ENCODE measurements around the gene TRPM3. TPM values are rescaled to one million over a fixed set of nuclear protein-coding genes. Genes with fewer than 3 reads are reported as not detected.

TRPM3 gene
- total and polyA plus RNA-seq, 9 of the 15 experiments (the other 6 are each of a cell fraction or from before 2014, with no cell fraction given), result 0.04 TPM; not detected in 8

DNA sequence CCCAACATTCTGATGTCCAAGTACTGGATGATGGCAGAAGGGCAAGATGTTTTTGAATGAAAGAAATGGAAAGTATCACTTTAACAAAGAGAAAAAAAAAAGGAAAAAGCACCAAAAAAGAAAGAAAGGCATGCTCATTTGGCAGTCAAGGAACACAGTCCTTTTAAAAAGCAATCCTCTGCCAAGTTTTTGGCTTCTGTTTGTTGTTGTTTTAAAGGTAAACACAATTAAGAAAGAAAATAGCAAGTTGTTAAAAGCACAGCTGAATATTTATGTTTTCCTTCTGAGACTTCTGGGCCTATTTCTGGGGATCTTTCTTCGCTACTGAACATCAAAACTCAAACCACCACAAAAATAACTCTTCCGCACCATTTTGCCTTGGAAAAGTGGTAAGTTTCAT lies 162.1 kb downstream of the TRPM3 start:
- no peaks in the 10 kb centered on the region for H3K27me3 ChIP-seq (ENCODE audit: control insufficient read depth in 2 of 2, insufficient read depth in 2 of 2, low read length in 2 of 2)
- no peaks in the 10 kb centered on the region for H3K36me3 ChIP-seq (ENCODE audit: control insufficient read depth, insufficient read depth, low read length)
- H3K4me2 ChIP-seq (ENCODE audit: insufficient read depth, low read length), result no peak overlapping the region
- 0% methylated on average over 2 of the region's 2 CpGs for WGBS (ENCODE audit: insufficient coverage, low coverage, missing lambda C conversion rate)
- FAIRE-seq, result no peak
- H3K9me3 ChIP-seq (replicated peaks; ENCODE audit: control insufficient read depth, insufficient read depth, low read depth, low read length), result no peaks in the 10 kb centered on the region
- no peak for DNase-seq (ENCODE audit: extremely low read depth in 1 of 4, low spot score in 3 of 4)
- ChIA-PET CTCF (ENCODE audit: low intra/inter-chr PET ratio) (no interaction called here), POLR2A (no interaction called here)
- in situ Hi-C loops (cut with MboI), result no loop called here
- H3K27ac ChIP-seq (ENCODE audit: extremely low read depth, low read depth, low read length), result no peak overlapping the region
- no peak overlapping the region for H3K4me3 ChIP-seq
- no peaks in the 10 kb centered on the region for H3K4me1 ChIP-seq (replicated peaks in 1 of 2; ENCODE audit: control insufficient read depth in 2 of 2, insufficient read depth in 2 of 2, low read length in 2 of 2)
- no TSS peak for BruUV-seq (replicated peaks)
- H3K79me2 ChIP-seq (ENCODE audit: control insufficient read depth, insufficient read depth, low read length), result no peaks in the 10 kb centered on the region
- no peak overlapping the region for H3K9ac ChIP-seq (ENCODE audit: insufficient read depth in 1 of 2, low read depth in 2 of 2, low read length in 2 of 2)
- H2AFZ ChIP-seq (ENCODE audit: low read depth, low read length), result no peak overlapping the region
- H3K9me1 ChIP-seq (ENCODE audit: control insufficient read depth, insufficient read depth, low read length), result no peaks in the 10 kb centered on the region
- intact Hi-C loops (cut with micrococcal nuclease), result no loop called here
- H4K20me1 ChIP-seq (replicated peaks; ENCODE audit: control insufficient read depth, insufficient read depth, low read length), result no peaks in the 10 kb centered on the region
- no peak for ATAC-seq
- no peak for TF ChIP-seq EP300 (IDR thresholded peaks at IDR 0.05; ENCODE audit: low read length)
- TF ChIP-seq SAFB2 (IDR thresholded peaks at IDR 0.05; ENCODE audit: borderline replicate concordance, low read depth, low read length, severe bottlenecking), result no peak
- TF ChIP-seq, protein P1, sequence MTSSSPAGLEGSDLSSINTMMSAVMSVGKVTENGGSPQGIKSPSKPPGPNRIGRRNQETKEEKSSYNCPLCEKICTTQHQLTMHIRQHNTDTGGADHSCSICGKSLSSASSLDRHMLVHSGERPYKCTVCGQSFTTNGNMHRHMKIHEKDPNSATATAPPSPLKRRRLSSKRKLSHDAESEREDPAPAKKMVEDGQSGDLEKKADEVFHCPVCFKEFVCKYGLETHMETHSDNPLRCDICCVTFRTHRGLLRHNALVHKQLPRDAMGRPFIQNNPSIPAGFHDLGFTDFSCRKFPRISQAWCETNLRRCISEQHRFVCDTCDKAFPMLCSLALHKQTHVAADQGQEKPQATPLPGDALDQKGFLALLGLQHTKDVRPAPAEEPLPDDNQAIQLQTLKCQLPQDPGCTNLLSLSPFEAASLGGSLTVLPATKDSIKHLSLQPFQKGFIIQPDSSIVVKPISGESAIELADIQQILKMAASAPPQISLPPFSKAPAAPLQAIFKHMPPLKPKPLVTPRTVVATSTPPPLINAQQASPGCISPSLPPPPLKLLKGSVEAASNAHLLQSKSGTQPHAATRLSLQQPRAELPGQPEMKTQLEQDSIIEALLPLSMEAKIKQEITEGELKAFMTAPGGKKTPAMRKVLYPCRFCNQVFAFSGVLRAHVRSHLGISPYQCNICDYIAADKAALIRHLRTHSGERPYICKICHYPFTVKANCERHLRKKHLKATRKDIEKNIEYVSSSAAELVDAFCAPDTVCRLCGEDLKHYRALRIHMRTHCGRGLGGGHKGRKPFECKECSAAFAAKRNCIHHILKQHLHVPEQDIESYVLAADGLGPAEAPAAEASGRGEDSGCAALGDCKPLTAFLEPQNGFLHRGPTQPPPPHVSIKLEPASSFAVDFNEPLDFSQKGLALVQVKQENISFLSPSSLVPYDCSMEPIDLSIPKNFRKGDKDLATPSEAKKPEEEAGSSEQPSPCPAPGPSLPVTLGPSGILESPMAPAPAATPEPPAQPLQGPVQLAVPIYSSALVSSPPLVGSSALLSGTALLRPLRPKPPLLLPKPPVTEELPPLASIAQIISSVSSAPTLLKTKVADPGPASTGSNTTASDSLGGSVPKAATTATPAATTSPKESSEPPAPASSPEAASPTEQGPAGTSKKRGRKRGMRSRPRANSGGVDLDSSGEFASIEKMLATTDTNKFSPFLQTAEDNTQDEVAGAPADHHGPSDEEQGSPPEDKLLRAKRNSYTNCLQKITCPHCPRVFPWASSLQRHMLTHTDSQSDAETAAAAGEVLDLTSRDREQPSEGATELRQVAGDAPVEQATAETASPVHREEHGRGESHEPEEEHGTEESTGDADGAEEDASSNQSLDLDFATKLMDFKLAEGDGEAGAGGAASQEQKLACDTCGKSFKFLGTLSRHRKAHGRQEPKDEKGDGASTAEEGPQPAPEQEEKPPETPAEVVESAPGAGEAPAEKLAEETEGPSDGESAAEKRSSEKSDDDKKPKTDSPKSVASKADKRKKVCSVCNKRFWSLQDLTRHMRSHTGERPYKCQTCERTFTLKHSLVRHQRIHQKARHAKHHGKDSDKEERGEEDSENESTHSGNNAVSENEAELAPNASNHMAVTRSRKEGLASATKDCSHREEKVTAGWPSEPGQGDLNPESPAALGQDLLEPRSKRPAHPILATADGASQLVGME (CRISPR knock-in tag; IDR thresholded peaks at IDR 0.05), result no peak
- no peak for TF ChIP-seq ZBTB49 (CRISPR knock-in tag; IDR thresholded peaks at IDR 0.05; ENCODE audit: borderline replicate concordance)
- TF ChIP-seq PBX2 (CRISPR knock-in tag; IDR thresholded peaks at IDR 0.05; ENCODE audit: low read depth), result no peak
- TF ChIP-seq PBX2 (tag; conservative IDR thresholded peaks at IDR 0.05; ENCODE audit: low read depth), result no peak
- TF ChIP-seq, protein P2, sequence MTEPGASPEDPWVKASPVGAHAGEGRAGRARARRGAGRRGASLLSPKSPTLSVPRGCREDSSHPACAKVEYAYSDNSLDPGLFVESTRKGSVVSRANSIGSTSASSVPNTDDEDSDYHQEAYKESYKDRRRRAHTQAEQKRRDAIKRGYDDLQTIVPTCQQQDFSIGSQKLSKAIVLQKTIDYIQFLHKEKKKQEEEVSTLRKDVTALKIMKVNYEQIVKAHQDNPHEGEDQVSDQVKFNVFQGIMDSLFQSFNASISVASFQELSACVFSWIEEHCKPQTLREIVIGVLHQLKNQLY (CRISPR knock-in tag; conservative IDR thresholded peaks at IDR 0.05), result no peak
- no peak for TF ChIP-seq TAF1 (IDR thresholded peaks at IDR 0.05; ENCODE audit: control insufficient read depth, extremely low read depth, insufficient read depth, low read length, severe bottlenecking)
- TF ChIP-seq C11orf30 (IDR thresholded peaks at IDR 0.05; ENCODE audit: low read depth), result no peak
- no peak for TF ChIP-seq RFX1 (IDR thresholded peaks at IDR 0.05)

Data from K562 (cell line).